ENCODE data around the gene DTX3.
"Not testable (repeated sequence)": the region's sequence is repeated elsewhere in the genome, so short reads cannot be mapped to it uniquely, and the experiment has no call there.

DNA sequence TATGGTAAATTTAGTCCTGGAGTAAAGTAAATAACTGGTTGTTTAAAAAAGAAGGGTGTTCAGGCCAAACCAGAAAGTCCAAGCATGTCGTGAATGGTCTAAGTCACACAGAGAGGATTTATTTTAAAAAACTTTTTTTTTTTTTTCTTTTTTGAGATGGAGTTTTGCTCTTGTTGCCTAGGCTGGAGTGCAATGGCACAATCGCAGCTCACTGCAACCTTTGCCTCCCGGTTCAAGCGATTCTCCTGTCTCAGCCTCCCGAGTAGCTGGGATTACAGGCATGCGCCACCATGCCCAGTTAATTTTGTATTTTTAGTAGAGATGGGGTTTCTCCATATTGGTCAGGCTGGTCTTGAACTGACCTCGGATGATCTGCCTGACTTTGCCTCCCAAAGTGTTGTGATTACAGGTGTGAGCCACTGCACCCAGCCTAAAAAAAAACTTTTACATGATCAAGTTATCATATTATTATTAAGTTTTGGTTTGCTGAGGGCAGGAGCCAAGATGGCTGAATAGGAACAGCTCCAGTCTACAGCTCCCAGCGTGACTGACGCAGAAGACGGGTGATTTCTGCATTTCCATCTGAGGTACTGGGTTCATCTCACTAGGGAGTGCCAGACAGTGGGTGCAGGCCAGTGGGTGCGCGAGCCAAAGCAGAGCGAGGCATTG, 41.5 kb downstream of the DTX3 start:
- TF ChIP-seq, protein P1, sequence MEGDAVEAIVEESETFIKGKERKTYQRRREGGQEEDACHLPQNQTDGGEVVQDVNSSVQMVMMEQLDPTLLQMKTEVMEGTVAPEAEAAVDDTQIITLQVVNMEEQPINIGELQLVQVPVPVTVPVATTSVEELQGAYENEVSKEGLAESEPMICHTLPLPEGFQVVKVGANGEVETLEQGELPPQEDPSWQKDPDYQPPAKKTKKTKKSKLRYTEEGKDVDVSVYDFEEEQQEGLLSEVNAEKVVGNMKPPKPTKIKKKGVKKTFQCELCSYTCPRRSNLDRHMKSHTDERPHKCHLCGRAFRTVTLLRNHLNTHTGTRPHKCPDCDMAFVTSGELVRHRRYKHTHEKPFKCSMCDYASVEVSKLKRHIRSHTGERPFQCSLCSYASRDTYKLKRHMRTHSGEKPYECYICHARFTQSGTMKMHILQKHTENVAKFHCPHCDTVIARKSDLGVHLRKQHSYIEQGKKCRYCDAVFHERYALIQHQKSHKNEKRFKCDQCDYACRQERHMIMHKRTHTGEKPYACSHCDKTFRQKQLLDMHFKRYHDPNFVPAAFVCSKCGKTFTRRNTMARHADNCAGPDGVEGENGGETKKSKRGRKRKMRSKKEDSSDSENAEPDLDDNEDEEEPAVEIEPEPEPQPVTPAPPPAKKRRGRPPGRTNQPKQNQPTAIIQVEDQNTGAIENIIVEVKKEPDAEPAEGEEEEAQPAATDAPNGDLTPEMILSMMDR (IDR thresholded peaks at IDR 0.05), result not testable (repeated sequence)
- not testable (repeated sequence) for TF ChIP-seq POLR2AphosphoS5 (IDR thresholded peaks at IDR 0.05; ENCODE audit: insufficient read depth in 1 of 2, low read depth in 1 of 2); POLR2A (IDR thresholded peaks at IDR 0.05)

Measured in vagina (tissue), 2 donors.